HEK293 (cell line): ENCODE measurements around the gene IL1B.

Experiments
- CTCF ChIA-PET: fragments of 350-600 bp; formaldehyde crosslinking; extraction: SDS; loops from one replicate; lab custom pipeline; 2021; ENCODE audit warnings: antibody characterized with exemption; lab: Yijun Ruan, JAX
- POLR2A ChIA-PET: fragments of 300-600 bp; formaldehyde crosslinking; extraction: SDS; loops from one replicate; lab custom pipeline; 2020; ENCODE audit warnings: antibody characterized with exemption, inconsistent platforms; lab: Yijun Ruan, JAX
- H3K27ac ChIP-seq: fragments of 200-500 bp; sonication (Bioruptor generic); 2 replicates; pipeline ENCODE4 v1.5.1; 2014; ENCODE audit warnings: low read depth, low read length, control low read depth, inconsistent platforms; ENCODE audit errors: extremely low read depth
- H3K36me3 ChIP-seq, 2 experiments: fragments of 200-500 bp in 1 of 2; sonication (Bioruptor generic) in 1 of 2; 1 replicate in 1 of 2; 2 replicates in 1 of 2; pipeline ENCODE4 v1.5.1; 2014 to 2017; ENCODE audit warnings: inconsistent platforms in 2 of 2, low read length in 2 of 2; ENCODE audit not compliant: control insufficient read depth in 2 of 2, insufficient read depth in 1 of 2
- H3K4me1 ChIP-seq: fragments of 200-500 bp; sonication (Bioruptor generic); 2 replicates; pipeline ENCODE4 v1.5.1; 2014; ENCODE audit warnings: mild to moderate bottlenecking, low read length, inconsistent platforms; ENCODE audit not compliant: control insufficient read depth, insufficient read depth
- H3K4me3 ChIP-seq: 2 replicates; pipeline ENCODE4 v1.5.1; 2011; ENCODE audit warnings: low read depth, mild to moderate bottlenecking, control low read depth, low read length, moderate library complexity
- H3K9me3 ChIP-seq: fragments of 200-500 bp; sonication (Bioruptor generic); 2 replicates; pipeline ENCODE4 v1.5.1; 2014; ENCODE audit warnings: low read depth, low read length, inconsistent platforms; ENCODE audit not compliant: control insufficient read depth, insufficient read depth
- AEBP2 ChIP-seq: fragments of 450-650 bp; formaldehyde crosslinking; IDR thresholded peaks from 2 replicates; pipeline ENCODE4 v1.5.1; 2016; ENCODE audit warnings: missing biosample characterization, missing genetic modification characterization, borderline replicate concordance
- MYNN ChIP-seq: fragments of 450-650 bp; formaldehyde crosslinking; IDR thresholded peaks from 2 replicates; pipeline ENCODE4 v1.5.1; 2016; ENCODE audit warnings: missing biosample characterization, missing genetic modification characterization, borderline replicate concordance
- SCRT1 ChIP-seq: fragments of 450-650 bp; formaldehyde crosslinking; IDR thresholded peaks from 2 replicates; pipeline ENCODE4 v1.5.1; 2016; ENCODE audit warnings: missing biosample characterization, missing genetic modification characterization, borderline replicate concordance
- TCF7L2 ChIP-seq: IDR thresholded peaks from 2 replicates; pipeline ENCODE4 v1.6.1; 2011; ENCODE audit warnings: low read depth, mild to moderate bottlenecking, inconsistent platforms, low read length, moderate library complexity, borderline replicate concordance
- ZFP69B ChIP-seq: fragments of 450-650 bp; formaldehyde crosslinking; IDR thresholded peaks from 2 replicates; pipeline ENCODE4 v1.5.1; 2016; ENCODE audit warnings: missing biosample characterization, missing genetic modification characterization
- ZNF302 ChIP-seq: fragments of 450-650 bp; formaldehyde crosslinking; IDR thresholded peaks from 2 replicates; pipeline ENCODE4 v1.5.1; 2016; ENCODE audit warnings: missing biosample characterization, missing genetic modification characterization, low read depth
- ZNF335 ChIP-seq: fragments of 450-650 bp; formaldehyde crosslinking; conservative IDR thresholded peaks from 2 replicates; pipeline ENCODE4 v1.5.1; 2016; ENCODE audit warnings: missing biosample characterization, missing genetic modification characterization
- ZNF391 ChIP-seq: fragments of 450-650 bp; formaldehyde crosslinking; IDR thresholded peaks from 2 replicates; pipeline ENCODE4 v1.5.1; 2016; ENCODE audit warnings: low read depth, missing biosample characterization, missing genetic modification characterization, borderline replicate concordance
- ZNF426 ChIP-seq: fragments of 450-650 bp; formaldehyde crosslinking; IDR thresholded peaks from 2 replicates; pipeline ENCODE4 v1.5.1; 2017; ENCODE audit warnings: missing biosample characterization, missing genetic modification characterization, mild to moderate bottlenecking, inconsistent platforms, moderate library complexity
- ZNF501 ChIP-seq: fragments of 450-650 bp; formaldehyde crosslinking; IDR thresholded peaks from 2 replicates; pipeline ENCODE4 v1.5.1; 2016; ENCODE audit warnings: missing biosample characterization, missing genetic modification characterization
- ZNF623 ChIP-seq: fragments of 450-650 bp; formaldehyde crosslinking; IDR thresholded peaks from 2 replicates; pipeline ENCODE4 v1.5.1; 2016; ENCODE audit warnings: missing biosample characterization, missing genetic modification characterization
- ZNF664 ChIP-seq: fragments of 450-650 bp; formaldehyde crosslinking; IDR thresholded peaks from 2 replicates; pipeline ENCODE4 v1.5.1; 2016; ENCODE audit warnings: missing biosample characterization, missing genetic modification characterization
- ZNF777 ChIP-seq: fragments of 450-650 bp; formaldehyde crosslinking; IDR thresholded peaks from 2 replicates; pipeline ENCODE4 v1.5.1; 2017; ENCODE audit warnings: missing biosample characterization, missing genetic modification characterization, borderline replicate concordance
- ZNF792 ChIP-seq: fragments of 450-650 bp; formaldehyde crosslinking; IDR thresholded peaks from 2 replicates; pipeline ENCODE4 v1.5.1; 2016; ENCODE audit warnings: missing biosample characterization, missing genetic modification characterization
- ZNF830 ChIP-seq: fragments of 450-650 bp; IDR thresholded peaks from 2 replicates; pipeline ENCODE4 v1.5.0; 2018; ENCODE audit warnings: missing biosample characterization, missing genetic modification characterization, low read depth, mild to moderate bottlenecking, moderate library complexity
- ZSCAN16 ChIP-seq: fragments of 450-650 bp; formaldehyde crosslinking; IDR thresholded peaks from 2 replicates; pipeline ENCODE4 v1.5.1; 2016; ENCODE audit warnings: missing biosample characterization, missing genetic modification characterization
- TF ChIP-seq, protein P1 (sequence below): fragments of 450-650 bp; formaldehyde crosslinking; IDR thresholded peaks from 2 replicates; pipeline ENCODE4 v1.5.1; 2016; ENCODE audit warnings: missing biosample characterization, missing genetic modification characterization
- TF ChIP-seq, protein P2 (sequence below): fragments of 450-650 bp; formaldehyde crosslinking; IDR thresholded peaks from 2 replicates; pipeline ENCODE4 v1.5.1; 2016; ENCODE audit warnings: missing biosample characterization, missing genetic modification characterization

Gene IL1B

DNA sequence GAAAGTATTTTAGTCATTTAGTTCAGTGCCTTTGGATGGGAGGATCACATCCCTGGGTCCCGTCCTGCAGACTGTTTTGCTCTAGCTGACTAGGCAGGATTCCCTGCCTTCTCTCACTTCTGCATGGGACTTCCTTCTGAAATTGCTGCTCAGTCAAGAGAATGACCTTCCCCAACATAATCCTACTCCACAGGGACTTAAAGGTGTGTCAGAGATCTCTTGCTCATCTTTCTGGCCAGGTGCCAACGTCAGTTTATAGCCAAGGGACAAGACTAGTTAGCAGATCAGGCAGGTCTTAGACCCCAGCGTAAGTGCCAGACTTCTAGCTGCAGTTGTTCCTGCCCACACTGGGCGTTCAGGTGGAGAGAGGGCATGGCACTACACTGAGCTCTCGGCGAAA, 9.5 kb upstream of the IL1B start (continued):
- TF ChIP-seq ZNF777 (tag by site-specific recombination) (no peak), ZNF623 (tag by site-specific recombination) (no peak), MYNN (tag by site-specific recombination) (no peak), ZNF302 (tag by site-specific recombination) (no peak), ZNF664 (tag by site-specific recombination) (no peak), AEBP2 (no peak), ZNF391 (no peak), ZNF335 (no peak), ZNF426 (no peak)
- TF ChIP-seq, protein P1, sequence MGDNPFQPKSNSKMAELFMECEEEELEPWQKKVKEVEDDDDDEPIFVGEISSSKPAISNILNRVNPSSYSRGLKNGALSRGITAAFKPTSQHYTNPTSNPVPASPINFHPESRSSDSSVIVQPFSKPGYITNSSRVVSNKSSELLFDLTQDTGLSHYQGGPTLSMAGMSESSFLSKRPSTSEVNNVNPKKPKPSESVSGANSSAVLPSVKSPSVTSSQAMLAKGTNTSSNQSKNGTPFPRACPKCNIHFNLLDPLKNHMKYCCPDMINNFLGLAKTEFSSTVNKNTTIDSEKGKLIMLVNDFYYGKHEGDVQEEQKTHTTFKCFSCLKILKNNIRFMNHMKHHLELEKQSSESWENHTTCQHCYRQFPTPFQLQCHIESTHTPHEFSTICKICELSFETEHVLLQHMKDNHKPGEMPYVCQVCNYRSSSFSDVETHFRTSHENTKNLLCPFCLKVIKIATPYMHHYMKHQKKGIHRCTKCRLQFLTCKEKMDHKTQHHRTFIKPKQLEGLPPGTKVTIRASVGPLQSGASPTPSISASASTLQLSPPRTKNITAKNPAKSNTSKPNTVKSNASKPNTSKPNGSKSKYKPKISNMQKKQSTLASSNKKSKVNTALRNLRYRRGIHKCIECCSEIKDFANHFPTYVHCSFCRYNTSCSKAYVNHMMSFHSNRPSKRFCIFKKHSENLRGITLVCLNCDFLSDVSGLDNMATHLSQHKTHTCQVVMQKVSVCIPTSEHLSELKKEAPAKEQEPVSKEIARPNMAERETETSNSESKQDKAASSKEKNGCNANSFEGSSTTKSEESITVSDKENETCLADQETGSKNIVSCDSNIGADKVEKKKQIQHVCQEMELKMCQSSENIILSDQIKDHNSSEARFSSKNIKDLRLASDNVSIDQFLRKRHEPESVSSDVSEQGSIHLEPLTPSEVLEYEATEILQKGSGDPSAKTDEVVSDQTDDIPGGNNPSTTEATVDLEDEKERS (tag by site-specific recombination), result no peak

DNA sequence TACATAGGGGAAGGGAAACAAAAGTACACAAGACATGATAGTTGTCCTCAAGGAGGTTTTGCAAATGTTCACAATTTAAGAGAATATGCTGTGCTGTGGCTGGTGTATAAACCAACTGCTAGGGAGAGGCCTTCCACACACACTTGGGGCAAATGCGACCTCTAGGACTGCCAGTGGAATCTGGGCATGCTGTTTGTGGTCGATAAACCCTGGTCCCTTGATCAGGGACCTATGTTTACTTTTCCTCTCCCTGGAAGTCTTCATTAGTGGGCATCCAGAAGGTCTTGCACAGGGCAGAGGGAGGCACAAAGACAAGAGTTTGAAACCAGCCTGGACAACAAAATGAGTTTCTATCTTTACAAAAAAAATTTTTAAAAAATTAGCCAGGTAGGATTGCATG, 7.3 kb upstream of the IL1B start:
- H3K9me3 ChIP-seq, result no peaks in the 10 kb centered on the region
- no peak overlapping the region for H3K27ac ChIP-seq
- no peak overlapping the region for H3K4me3 ChIP-seq
- CTCF ChIA-PET, result no interaction called here
- POLR2A ChIA-PET, result no interaction called here
- H3K36me3 ChIP-seq, result no peaks in the 10 kb centered on the region
- no peak for TF ChIP-seq ZNF501
- no peak for TF ChIP-seq SCRT1 (tag by site-specific recombination)
- TF ChIP-seq TCF7L2, result no peak
- no peak for TF ChIP-seq ZFP69B (tag by site-specific recombination)
- no peak for TF ChIP-seq ZNF792 (tag by site-specific recombination)
- no peak for TF ChIP-seq ZSCAN16 (tag by site-specific recombination)
- TF ChIP-seq ZNF830, result no peak
- TF ChIP-seq, protein P2, sequence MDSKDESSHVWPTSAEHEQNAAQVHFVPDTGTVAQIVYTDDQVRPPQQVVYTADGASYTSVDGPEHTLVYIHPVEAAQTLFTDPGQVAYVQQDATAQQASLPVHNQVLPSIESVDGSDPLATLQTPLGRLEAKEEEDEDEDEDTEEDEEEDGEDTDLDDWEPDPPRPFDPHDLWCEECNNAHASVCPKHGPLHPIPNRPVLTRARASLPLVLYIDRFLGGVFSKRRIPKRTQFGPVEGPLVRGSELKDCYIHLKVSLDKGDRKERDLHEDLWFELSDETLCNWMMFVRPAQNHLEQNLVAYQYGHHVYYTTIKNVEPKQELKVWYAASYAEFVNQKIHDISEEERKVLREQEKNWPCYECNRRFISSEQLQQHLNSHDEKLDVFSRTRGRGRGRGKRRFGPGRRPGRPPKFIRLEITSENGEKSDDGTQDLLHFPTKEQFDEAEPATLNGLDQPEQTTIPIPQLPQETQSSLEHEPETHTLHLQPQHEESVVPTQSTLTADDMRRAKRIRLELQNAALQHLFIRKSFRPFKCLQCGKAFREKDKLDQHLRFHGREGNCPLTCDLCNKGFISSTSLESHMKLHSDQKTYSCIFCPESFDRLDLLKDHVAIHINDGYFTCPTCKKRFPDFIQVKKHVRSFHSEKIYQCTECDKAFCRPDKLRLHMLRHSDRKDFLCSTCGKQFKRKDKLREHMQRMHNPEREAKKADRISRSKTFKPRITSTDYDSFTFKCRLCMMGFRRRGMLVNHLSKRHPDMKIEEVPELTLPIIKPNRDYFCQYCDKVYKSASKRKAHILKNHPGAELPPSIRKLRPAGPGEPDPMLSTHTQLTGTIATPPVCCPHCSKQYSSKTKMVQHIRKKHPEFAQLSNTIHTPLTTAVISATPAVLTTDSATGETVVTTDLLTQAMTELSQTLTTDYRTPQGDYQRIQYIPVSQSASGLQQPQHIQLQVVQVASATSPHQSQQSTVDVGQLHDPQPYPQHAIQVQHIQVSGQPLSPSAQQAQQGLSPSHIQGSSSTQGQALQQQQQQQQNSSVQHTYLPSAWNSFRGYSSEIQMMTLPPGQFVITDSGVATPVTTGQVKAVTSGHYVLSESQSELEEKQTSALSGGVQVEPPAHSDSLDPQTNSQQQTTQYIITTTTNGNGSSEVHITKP (tag by site-specific recombination), result no peak
- no peaks in the 10 kb centered on the region for H3K4me1 ChIP-seq
